ENCODE results near the gene SPRYD3.
"Not testable (repeated sequence)": the region's sequence is repeated elsewhere in the genome, so short reads cannot be mapped to it uniquely, and the experiment has no call there.

The SPRYD3 gene

GRCh38 chr12:53101931-53102781, 23.0 kb upstream of the SPRYD3 start:
- no peak for DNase-seq

GRCh38 chr12:53101266-53101665, 22.1 kb upstream of the SPRYD3 start:
- DNase-seq: no peak

- no peak for DNase-seq
These were observed 21.4 kb upstream of the SPRYD3 start for GRCh38 chr12:53100466-53101151.

- peak; percentile 79 for DNase-seq
These were observed 20.1 kb upstream of the SPRYD3 start for GRCh38 chr12:53099071-53099882.

- no peak for DNase-seq
These were observed 19.3 kb upstream of the SPRYD3 start for GRCh38 chr12:53098354-53098981.

- DNase-seq: peak; percentile 60
These were observed 18.6 kb upstream of the SPRYD3 start, which contains the start of gene IGFBP6 for GRCh38 chr12:53097564-53098353. Gene IGFBP6 (plus strand): TSS chr12:53097667. CDS start chr12:53097718, 51 bp downstream.

GRCh38 chr12:53097207-53097563, 18.0 kb upstream of the SPRYD3 start:
- DNase-seq: peak; percentile 21

GRCh38 chr12:53096759-53097158, 17.6 kb upstream of the SPRYD3 start:
- no peak for DNase-seq

GRCh38 chr12:53096089-53096741, 17.0 kb upstream of the SPRYD3 start:
- no peak for DNase-seq

GRCh38 chr12:53095596-53095895, 16.4 kb upstream of the SPRYD3 start:
- DNase-seq: not testable (repeated sequence)

GRCh38 chr12:53094796-53095595, 15.8 kb upstream of the SPRYD3 start:
- DNase-seq: not testable (repeated sequence)

- no peak for DNase-seq
These were observed 15.2 kb upstream of the SPRYD3 start for GRCh38 chr12:53094394-53094787.

GRCh38 chr12:53093777-53094393, 14.7 kb upstream of the SPRYD3 start:
- DNase-seq: no peak

GRCh38 chr12:53091756-53092155, 12.6 kb upstream of the SPRYD3 start:
- no peak for DNase-seq

GRCh38 chr12:53090554-53090953, 11.4 kb upstream of the SPRYD3 start:
- DNase-seq: no peak

GRCh38 chr12:53090105-53090504, 10.9 kb upstream of the SPRYD3 start:
- DNase-seq: no peak

- DNase-seq: no peak
These were observed 7.2 kb upstream of the SPRYD3 start for GRCh38 chr12:53086361-53086760.

- DNase-seq: no peak
These were observed 3.5 kb upstream of the SPRYD3 start for GRCh38 chr12:53082637-53083175.

GRCh38 chr12:53078425-53079225, 565 bp downstream of the SPRYD3 start:
- DNase-seq: peak; percentile 89
